Endothelial cell of umbilical vein (primary cell): ENCODE data around the gene ZMIZ2. TPM values are rescaled to one million over a fixed set of nuclear protein-coding genes. Genes with fewer than 3 reads are reported as not detected.

ENCODE experiments used
- BruUV-seq: library from RNA; stranded (reverse); fragments of 400-500 nt; replicated peaks from 2 replicates; lab custom pipeline; 2021; lab: Mats Ljungman, UMichigan
- CTCF ChIA-PET: fragments of 300-600, 350-600 bp; sonication (Branson Sonifier 250); formaldehyde crosslinking; loops from one replicate; lab custom pipeline; 2021; ENCODE audit warnings: antibody characterized with exemption, inconsistent platforms; lab: Charles Lee
- POLR2A ChIA-PET: fragments of 300-600, 350-600 bp; sonication (Branson Sonifier 250); formaldehyde crosslinking; loops from one replicate; lab custom pipeline; 2021; ENCODE audit warnings: antibody characterized with exemption, inconsistent platforms; lab: Charles Lee
- DNase-seq: peaks from one replicate; pipeline ENCODE4 v3.0.0-alpha.2; 2011; ENCODE audit warnings: low read depth, low spot score
- FAIRE-seq: peaks from 2 replicates; lab custom pipeline; 2011; peaks lifted over from hg19 to GRCh38; lab: Jason Lieb, UNC
- H2AFZ ChIP-seq: 2 replicates; pipeline ENCODE4 v1.6.0; 2012; ENCODE audit warnings: low read depth, low read length, control low read depth, inconsistent platforms
- H3K27ac ChIP-seq: 2 replicates; pipeline ENCODE4 v1.5.1; 2011; ENCODE audit warnings: low read depth, mild to moderate bottlenecking, control low read depth, low read length, moderate library complexity; ENCODE audit not compliant: insufficient read depth
- H3K27me3 ChIP-seq, 2 experiments: 2 replicates each; pipeline versions ENCODE4 v1.6.0 to v1.6.1; 2011; ENCODE audit warnings: low read length in 2 of 2, mixed read lengths in 1 of 2; ENCODE audit not compliant: control insufficient read depth in 2 of 2, insufficient read depth in 2 of 2
- H3K36me3 ChIP-seq, 2 experiments: 2 replicates in 1 of 2; 3 replicates in 1 of 2; pipeline ENCODE4 v1.5.1; 2011; ENCODE audit warnings: low read length in 2 of 2, mild to moderate bottlenecking in 1 of 2, moderate library complexity in 1 of 2; ENCODE audit not compliant: control insufficient read depth in 2 of 2, insufficient read depth in 2 of 2; ENCODE audit errors: extremely low read depth in 1 of 2
- H3K4me1 ChIP-seq: 3 replicates; pipeline ENCODE4 v1.5.1; 2011; ENCODE audit warnings: mild to moderate bottlenecking, low read length; ENCODE audit not compliant: control insufficient read depth, insufficient read depth; ENCODE audit errors: extremely low read depth
- H3K4me2 ChIP-seq: 2 replicates; pipeline ENCODE4 v1.6.1; 2011; ENCODE audit warnings: low read length, control low read depth, mixed read lengths; ENCODE audit not compliant: insufficient read depth
- H3K4me3 ChIP-seq, 3 experiments: fragments of 200-600 bp in 1 of 3; sonication (generic), shearing (Covaris generic) in 1 of 3; replicated peaks in 1 of 3; 2 replicates each; pipeline ENCODE4 v1.5.1; 2011 to 2016; ENCODE audit warnings: control low read depth in 3 of 3, low read length in 3 of 3, mild to moderate bottlenecking in 2 of 3, inconsistent platforms in 1 of 3, low read depth in 1 of 3, moderate library complexity in 1 of 3; ENCODE audit not compliant: insufficient read depth in 1 of 3
- H3K79me2 ChIP-seq: 2 replicates; pipeline ENCODE4 v1.6.0; 2012; ENCODE audit warnings: low read length, inconsistent platforms; ENCODE audit not compliant: control insufficient read depth, insufficient read depth
- H3K9ac ChIP-seq: replicated peaks from 2 replicates; pipeline ENCODE3; 2011; ENCODE audit warnings: low read length, control low read depth; ENCODE audit not compliant: insufficient read depth; ENCODE audit errors: extremely low read depth
- H3K9me1 ChIP-seq: replicated peaks from 3 replicates; pipeline ENCODE4 v1.6.0; 2011; ENCODE audit warnings: mild to moderate bottlenecking, low read length; ENCODE audit not compliant: control insufficient read depth, insufficient read depth; ENCODE audit errors: extremely low read depth
- H3K9me3 ChIP-seq: replicated peaks from 2 replicates; pipeline ENCODE4 v1.5.1; 2012; ENCODE audit warnings: low read length, inconsistent platforms; ENCODE audit not compliant: control insufficient read depth, insufficient read depth
- H4K20me1 ChIP-seq: replicated peaks from 2 replicates; pipeline ENCODE3; 2011; ENCODE audit warnings: mild to moderate bottlenecking, low read length; ENCODE audit not compliant: control insufficient read depth, insufficient read depth; ENCODE audit errors: extremely low read depth
- CTCF ChIP-seq, 2 donors: IDR thresholded peaks; 1 replicate in 1 of 2; 2 replicates in 1 of 2; pipeline ENCODE4 v1.5.1; 2011; ENCODE audit warnings: low read length in 2 of 2, mild to moderate bottlenecking in 2 of 2, moderate library complexity in 2 of 2, control low read depth in 1 of 2, inconsistent platforms in 1 of 2, low read depth in 1 of 2; ENCODE audit not compliant: insufficient read depth in 1 of 2; ENCODE audit errors: extremely low read depth in 1 of 2
- EZH2 ChIP-seq: IDR thresholded peaks from 2 replicates; pipeline ENCODE4 v1.6.1; 2012; ENCODE audit warnings: borderline replicate concordance, low read depth, mild to moderate bottlenecking, moderate library complexity, low read length, inconsistent platforms; ENCODE audit not compliant: severe bottlenecking
- FOS ChIP-seq: IDR thresholded peaks from 2 replicates; pipeline ENCODE4 v1.6.1; 2011; ENCODE audit warnings: mild to moderate bottlenecking, low read length, moderate library complexity, borderline replicate concordance; ENCODE audit not compliant: insufficient read depth
- GATA2 ChIP-seq: IDR thresholded peaks from 2 replicates; pipeline ENCODE4 v1.7.0; 2011; ENCODE audit warnings: low read depth, mild to moderate bottlenecking, moderate library complexity, mixed read lengths, low read length; ENCODE audit not compliant: insufficient read length, insufficient read depth
- JUN ChIP-seq: IDR thresholded peaks from 2 replicates; pipeline ENCODE4 v1.6.1; 2011; ENCODE audit warnings: borderline replicate concordance, low read depth; ENCODE audit not compliant: insufficient read length, insufficient read depth
- MAX ChIP-seq: IDR thresholded peaks from 2 replicates; pipeline ENCODE4 v1.6.1; 2011; ENCODE audit not compliant: insufficient read depth, insufficient read length
- MYC ChIP-seq: IDR thresholded peaks from one replicate; pipeline ENCODE4 v1.6.1; 2011; ENCODE audit warnings: mild to moderate bottlenecking, low read depth, low read length
- POLR2A ChIP-seq: IDR thresholded peaks from 2 replicates; pipeline ENCODE4 v1.6.1; 2012; ENCODE audit warnings: low read depth, mild to moderate bottlenecking, control low read depth, low read length
- dilution Hi-C: fragments of 300-500 bp; cut with MboI; formaldehyde crosslinking; loops from one replicate; pipeline ENCODE4 v1.15.0; 2019; ENCODE audit warnings: low sequenced_read_pairs; ENCODE audit not compliant: extremely low pct_ligation_motif_present
- intact Hi-C: fragments of 100-400 bp; cut with micrococcal nuclease; formaldehyde crosslinking; loops from one replicate; pipeline ENCODE4 v1.10.0; 2022
- polyA plus RNA-seq, 4 experiments: library from polyadenylated mRNA; depleted of rRNA in 3 of 4; stranded (reverse) in 3 of 4; unstranded in 1 of 4; fragments of >200 nt; gene quantifications; 2 replicates each; pipeline versions ENCODE4 v1.2.1 to v1.2.3, GENCODE V29; 2011 to 2012; ENCODE audit warnings: missing spikeins in 1 of 4
- total RNA-seq: library from RNA; stranded (reverse); gene quantifications from 2 replicates; pipeline ENCODE4 v1.2.3, GENCODE V29; 2021

ZMIZ2 gene
- total and polyA plus RNA-seq, 2 donors (not counting 3 experiments of a cell fraction or from before 2014, with no cell fraction given): 30.6 to 87.5 TPM

- dilution Hi-C loops (no loop called here), intact Hi-C loops (no loop called here)
- H3K27ac ChIP-seq: no peak overlapping the region
- BruUV-seq: no TSS peak
- H3K79me2 ChIP-seq: peaks cover 8% of the 10 kb centered on the region
- H3K36me3 ChIP-seq: peaks cover 6 to 72% of the 10 kb centered on the region in 2 experiments
- no peaks in the 10 kb centered on the region for H3K27me3 ChIP-seq
- DNase-seq (no peak), FAIRE-seq (no peak)
- no peak overlapping the region for H3K9ac ChIP-seq
- no peaks in the 10 kb centered on the region for H3K4me1 ChIP-seq
- TF ChIP-seq GATA2 (no peak), FOS (no peak), MAX (no peak), MYC (no peak), EZH2 (no peak), CTCF (IDR thresholded peaks at IDR 0.05; ENCODE audit: extremely low read depth in 1 of 2, insufficient read depth in 1 of 2, low read depth in 1 of 2, low read length in 2 of 2) (no peak), JUN (no peak), POLR2A (no peak)
- no peak overlapping the region for H2AFZ ChIP-seq
- no peaks in the 10 kb centered on the region for H4K20me1 ChIP-seq
- H3K9me1 ChIP-seq: no peaks in the 10 kb centered on the region
- ChIA-PET POLR2A (no interaction called here), CTCF (no interaction called here)
- no peak overlapping the region for H3K4me2 ChIP-seq
- no peak overlapping the region for H3K4me3 ChIP-seq
- no peaks in the 10 kb centered on the region for H3K9me3 ChIP-seq
These were observed 11.5 kb downstream of the ZMIZ2 start for GRCh38 chr7:44760034-44760580.
